DLD1 (cell line): ENCODE data around the gene ZNF546.

Experiments
- in situ Hi-C: cut with HindIII; loops from 2 replicates; pipeline ENCODE4 v1.10.0; 2017; ENCODE audit warnings: low sequenced_read_pairs

The ZNF546 gene

DNA sequence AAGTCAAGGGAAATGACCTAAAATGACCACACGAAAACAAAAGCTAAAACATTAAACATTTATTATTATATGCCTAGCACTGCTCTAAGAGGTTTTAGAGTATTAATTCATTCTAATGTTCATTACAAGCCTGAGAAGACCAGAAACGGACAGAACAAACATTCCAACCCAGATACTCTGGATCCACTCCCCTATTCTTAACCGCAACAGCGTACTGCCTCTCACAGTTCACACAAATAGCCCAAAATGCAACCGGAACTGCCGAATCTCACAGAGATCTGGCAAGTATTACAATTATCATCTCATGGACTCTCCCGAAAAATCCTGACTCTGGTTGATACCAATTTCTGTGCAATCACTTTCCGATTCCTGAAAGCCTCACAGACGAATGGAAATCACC lies 57.8 kb downstream of the ZNF546 start:
- in situ Hi-C loops, result no loop called here

DNA sequence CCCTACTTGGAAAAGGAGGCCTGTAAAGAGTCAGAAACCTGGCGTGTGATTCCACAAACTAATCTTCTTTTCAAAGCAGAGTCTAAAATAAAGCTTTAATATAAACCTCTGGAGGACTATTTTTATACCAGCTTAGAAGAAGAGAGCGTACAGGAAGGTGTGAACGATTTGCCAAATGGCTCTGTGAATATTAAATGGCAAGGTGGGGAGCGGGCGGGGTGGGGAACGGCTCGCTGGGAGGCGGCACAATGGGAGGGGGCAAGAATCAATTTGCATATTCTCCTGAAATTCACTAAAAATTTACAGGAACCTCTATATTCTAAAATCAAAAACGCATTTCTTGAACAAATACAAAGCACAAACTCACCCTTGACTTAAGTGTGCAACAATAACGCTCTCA lies 58.2 kb downstream of the ZNF546 start:
- in situ Hi-C loops, result no loop called here

DNA sequence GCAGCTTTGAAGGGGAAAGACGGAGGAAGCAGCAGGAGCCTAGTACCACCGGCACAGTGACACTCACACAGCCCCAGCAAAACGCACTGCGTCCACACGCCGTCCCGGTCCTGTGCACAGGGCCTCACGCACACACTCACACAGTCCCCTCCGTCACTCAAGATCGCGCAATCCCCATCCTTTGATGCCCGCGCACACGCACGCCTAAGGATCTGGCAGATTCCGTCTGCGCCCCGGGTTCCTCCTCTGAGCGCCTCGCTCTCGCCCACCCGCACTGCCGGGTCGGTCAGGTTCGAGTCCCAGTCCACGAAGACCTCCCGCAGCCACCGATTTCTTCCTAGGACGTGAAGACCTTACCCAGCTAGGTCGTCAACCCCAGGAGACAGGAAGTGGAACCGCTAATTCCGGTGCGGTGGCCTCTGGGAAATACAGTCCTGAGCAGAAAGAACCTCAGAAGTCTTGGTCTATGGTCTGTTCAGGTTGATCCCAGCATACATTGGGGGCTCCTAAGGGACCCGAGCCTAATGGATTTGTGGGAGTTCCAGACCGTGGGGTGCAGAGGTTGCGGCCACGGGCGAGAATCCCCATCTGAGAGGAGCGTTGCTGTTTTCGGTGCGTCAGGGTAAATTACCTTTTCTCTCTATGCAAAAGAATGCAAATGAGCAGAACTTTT lies 59.1 kb downstream of the ZNF546 start, which contains the start of gene ZNF780B:
ZNF780B (minus strand) TSS at position 400 of the 673 bp plus-strand sequence. CDS start 5,899 bp downstream, outside the sequence.
- in situ Hi-C loops, result no loop called here

DNA sequence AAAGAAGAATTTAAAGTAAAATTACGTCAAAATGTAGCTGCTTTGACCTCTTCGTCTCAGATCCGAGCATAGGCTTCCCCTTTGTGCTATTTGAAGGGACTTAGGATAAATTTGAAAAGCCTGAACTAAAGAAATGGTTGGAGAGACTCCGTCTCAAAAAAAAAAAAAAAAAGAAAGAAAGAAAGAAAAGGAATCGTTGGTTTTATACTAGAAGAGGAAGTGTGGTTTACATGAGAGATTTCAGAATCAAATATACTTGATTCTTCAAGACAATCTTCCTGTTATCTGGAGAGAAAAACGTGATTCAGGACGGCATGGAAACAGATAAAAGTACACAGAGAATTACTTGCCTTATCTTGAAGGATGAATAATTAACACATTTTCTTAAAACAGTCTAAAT lies 59.6 kb downstream of the ZNF546 start:
- in situ Hi-C loops, result no loop called here

DNA sequence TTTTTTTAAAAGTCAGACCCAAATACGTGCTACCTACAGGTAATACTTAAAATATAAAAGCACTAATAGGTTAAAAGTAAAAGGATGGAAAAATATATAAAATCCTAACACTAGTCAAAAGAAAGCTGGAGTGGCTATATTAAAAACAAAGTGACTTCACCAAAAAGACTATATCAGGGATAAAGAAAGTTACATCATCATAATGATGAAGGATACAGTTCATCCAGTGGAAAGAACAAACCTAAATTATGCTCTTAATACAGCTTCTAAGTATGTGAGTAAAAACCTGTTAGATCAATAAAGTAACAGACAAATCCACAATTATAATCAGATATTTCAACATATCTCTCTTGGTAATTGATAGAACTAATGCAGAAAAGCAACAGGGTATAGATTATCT lies 60.3 kb downstream of the ZNF546 start:
- in situ Hi-C loops, result no loop called here

DNA sequence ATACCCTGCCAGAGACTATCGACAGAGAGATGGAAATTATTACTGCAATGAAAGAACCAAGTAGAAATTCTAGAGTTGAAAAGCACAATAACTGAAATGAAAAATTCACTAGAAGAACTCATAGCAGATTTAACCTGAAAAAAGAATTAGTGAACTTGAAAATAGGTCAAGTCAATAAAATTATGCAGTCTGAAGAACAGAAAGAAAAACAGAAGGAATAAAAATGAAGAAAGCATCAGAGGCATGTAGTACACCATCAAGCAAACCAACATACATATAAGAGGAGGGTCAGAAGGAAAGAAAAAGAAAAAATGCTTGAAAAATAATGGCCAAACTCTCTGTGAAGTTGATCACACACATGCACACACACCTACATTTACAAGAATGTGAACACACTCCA lies 62.8 kb downstream of the ZNF546 start:
- in situ Hi-C loops, result no loop called here

GRCh38 chr19:40070058-40070457 lies 73.2 kb downstream of the ZNF546 start:
- in situ Hi-C loops, result no loop called here
